Motor neuron (in vitro differentiated cells): ENCODE results near the gene AEN. TPM values are rescaled to one million over a fixed set of nuclear protein-coding genes. Genes with fewer than 3 reads are reported as not detected.
A peak's percentile ranks its signal among the peaks of the same experiment; 100 is the strongest.

Source experiments
- ATAC-seq, 8 experiments: fragments of 200-7000 bp; cut with Tn5 transposase; replicated peaks in 6 of 8; 2 replicates each; pipeline ENCODE4 v1.8.0; 2021; ENCODE audit warnings: mild to moderate bottlenecking in 8 of 8, moderate library complexity in 8 of 8
- H3K27ac ChIP-seq, 2 donors: fragments of 250-450 bp; sonication (Bioruptor Pico); 2 replicates each; pipeline ENCODE4 v1.9.0; 2021; ENCODE audit warnings: antibody characterized with exemption in 2 of 2, mild to moderate bottlenecking in 2 of 2, moderate library complexity in 1 of 2
- H3K4me1 ChIP-seq, 2 donors: fragments of 250-450 bp; sonication (Bioruptor Pico); replicated peaks in 1 of 2; 2 replicates each; pipeline ENCODE4 v1.6.1; 2021; ENCODE audit warnings: antibody characterized with exemption in 2 of 2, mild to moderate bottlenecking in 2 of 2, moderate library complexity in 1 of 2
- H3K4me3 ChIP-seq, 5 donors: fragments of 250-450 bp; sonication (Bioruptor Pico); 2 replicates each; pipeline ENCODE4 v1.9.0; 2021; ENCODE audit warnings: antibody characterized with exemption in 5 of 5, mild to moderate bottlenecking in 5 of 5, moderate library complexity in 4 of 5
- WGBS, 10 experiments: fragments of 450-650 bp; shearing (Covaris generic); methylation state at CpG; one replicate each; pipeline ENCODE4 v1.0.0; 2022; 5-methylcytosine and 5-hydroxymethylcytosine counted together
- in situ Hi-C, 9 experiments: fragments of 400-800 bp; cut with MboI; loops; one replicate each; pipeline ENCODE4 v1.15.0; 2021; ENCODE audit warnings: low sequenced_read_pairs in 9 of 9, low pct_unique_long_range_greater_than_20kb in 2 of 9; ENCODE audit not compliant: unreplicated experiment in 9 of 9
- total RNA-seq, 8 experiments: library from RNA; unstranded; fragments of 300-600 nt; gene quantifications; 2 replicates each; pipeline versions ENCODE4 v1.2.3 to v1.2.4, GENCODE V29; 2022

Gene AEN
- total RNA-seq, 8 experiments from 2014 or later: 15.0 to 65.1 (median 43.1) TPM

- WGBS, 10 experiments: 0 to 13% (median 3%) methylated on average over 1 to 12 of the region's 58 CpGs; no CpG with 5 or more reads in 6 of the 10 experiments
- H3K27ac ChIP-seq: peak overlapping the region; percentile 42 to 57
- H3K4me1 ChIP-seq: peaks cover 18 to 41% of the 10 kb centered on the region in 2 donors
- in situ Hi-C loops: loop anchor here in 3 of 9 experiments (25.0 kb wide), 1 partner anchor 118 kb away; no protein-coding TSS in a partner anchor
- peak; percentile 12 to 71 (median 30) for ATAC-seq
- H3K4me3 ChIP-seq: peak overlapping the region; percentile 50 to 67 (median 57)
These were observed 15.7 kb upstream of the AEN start for GRCh38 chr15:88605189-88606069.

GRCh38 chr15:88606070-88606794 lies 14.9 kb upstream of the AEN start:
- in situ Hi-C loops: loop anchor here in 3 of 9 experiments (25.0 kb wide), 1 partner anchor 119 kb away; no protein-coding TSS in a partner anchor
- Histone ChIP-seq H3K27ac (no peak overlapping the region), H3K4me1 (peaks cover 26 to 49% of the 10 kb centered on the region in 2 donors), H3K4me3 (peak overlapping the region; percentile 50 to 67 (median 57))
- no peak for ATAC-seq
- 9 to 41% (median 25%) methylated on average over 4 to 16 of the region's 26 CpGs for WGBS, 10 experiments

- peak in 3 of 8 experiments; percentile 12 to 26 (median 18) for ATAC-seq
- peak overlapping the region; percentile 55 to 60 for H3K27ac ChIP-seq
- peak overlapping the region; percentile 10 to 50 (median 16) for H3K4me3 ChIP-seq
- in situ Hi-C loops: loop anchor here in 3 of 9 experiments (25.0 kb wide), 1 partner anchor 121 kb away; no protein-coding TSS in a partner anchor
- H3K4me1 ChIP-seq: peaks cover 42 to 60% of the 10 kb centered on the region in 2 donors
- WGBS, 10 experiments: 0 to 22% (median 20%) methylated on average over 1 of the region's 1 CpG; no CpG with 5 or more reads in 4 of the 10 experiments
These were observed 13.2 kb upstream of the AEN start for GRCh38 chr15:88607951-88608350.

- Histone ChIP-seq H3K27ac (peak overlapping the region; percentile 55 to 60), H3K4me3 (peak overlapping the region; percentile 10 to 25 (median 12)), H3K4me1 (peaks cover 40 to 55% of the 10 kb centered on the region in 2 donors)
- WGBS, 10 experiments: 0 to 80% (median 38%) methylated on average over 1 to 3 of the region's 4 CpGs; no CpG with 5 or more reads in 1 of the 10 experiments
- ATAC-seq: no peak
- in situ Hi-C loops: loop anchor here in 3 of 9 experiments (25.0 kb wide), 1 partner anchor 121 kb away; no protein-coding TSS in a partner anchor
These were observed 12.4 kb upstream of the AEN start for GRCh38 chr15:88608607-88609181.

- in situ Hi-C loops: loop anchor here in 8 of 9 experiments (10.0 to 25.0 kb wide), 4 partner anchors 115 to 135 kb away; no protein-coding TSS in a partner anchor
- H3K27ac ChIP-seq: peak overlapping the region; percentile 55 to 67
- ATAC-seq: peak in 5 of 8 experiments; percentile 26 to 55 (median 47)
- H3K4me1 ChIP-seq: peaks cover 43 to 54% of the 10 kb centered on the region in 2 donors
- H3K4me3 ChIP-seq: peak overlapping the region; percentile 10 to 25 (median 12)
- 0 to 78% (median 0%) methylated on average over 1 to 4 of the region's 4 CpGs; no CpG with 5 or more reads in 3 of the 10 experiments for WGBS, 10 experiments
These were observed 11.6 kb upstream of the AEN start for GRCh38 chr15:88609344-88610090.

GRCh38 chr15:88610701-88611231 lies 10.4 kb upstream of the AEN start:
- ATAC-seq: peak in 1 of 8 experiments; percentile 0
- 0 to 40% (median 17%) methylated on average over 1 to 4 of the region's 4 CpGs; no CpG with 5 or more reads in 5 of the 10 experiments for WGBS, 10 experiments
- peak overlapping the region; percentile 13 to 67 for H3K27ac ChIP-seq
- in situ Hi-C loops: loop anchor here in 8 of 9 experiments (10.0 to 25.0 kb wide), 4 partner anchors 116 to 136 kb away; no protein-coding TSS in a partner anchor
- peak overlapping the region in 2 of 5 donors; percentile 10 to 25 for H3K4me3 ChIP-seq
- H3K4me1 ChIP-seq: peaks cover 55 to 63% of the 10 kb centered on the region in 2 donors

GRCh38 chr15:88612186-88612796 lies 8.8 kb upstream of the AEN start:
- no peak overlapping the region for H3K4me3 ChIP-seq
- H3K27ac ChIP-seq: no peak overlapping the region
- 0 to 85% (median 60%) methylated on average over 1 to 5 of the region's 7 CpGs; no CpG with 5 or more reads in 5 of the 10 experiments for WGBS, 10 experiments
- peaks cover 55 to 57% of the 10 kb centered on the region in 2 donors for H3K4me1 ChIP-seq
- ATAC-seq: no peak
- in situ Hi-C loops: loop anchor here in 8 of 9 experiments (10.0 to 25.0 kb wide), 4 partner anchors 117 to 137 kb away; no protein-coding TSS in a partner anchor

GRCh38 chr15:88613074-88613944 lies 7.8 kb upstream of the AEN start:
- H3K4me1 ChIP-seq: peaks cover 51 to 54% of the 10 kb centered on the region in 2 donors
- 28 to 85% (median 58%) methylated on average over 1 to 2 of the region's 7 CpGs; no CpG with 5 or more reads in 3 of the 10 experiments for WGBS, 10 experiments
- no peak overlapping the region for H3K27ac ChIP-seq
- no peak overlapping the region for H3K4me3 ChIP-seq
- in situ Hi-C loops: loop anchor here in 8 of 9 experiments (10.0 to 25.0 kb wide), 4 partner anchors 119 to 139 kb away; no protein-coding TSS in a partner anchor
- no peak for ATAC-seq

GRCh38 chr15:88615303-88616107 lies 5.6 kb upstream of the AEN start:
- no peak overlapping the region for H3K4me3 ChIP-seq
- ATAC-seq: peak in 1 of 8 experiments; percentile 22
- H3K27ac ChIP-seq: peak overlapping the region; percentile 34 to 60
- peaks cover 31 to 40% of the 10 kb centered on the region in 2 donors for H3K4me1 ChIP-seq
- in situ Hi-C loops: loop anchor here in 8 of 9 experiments (10.0 to 25.0 kb wide), 4 partner anchors 121 to 141 kb away; no protein-coding TSS in a partner anchor
- WGBS, 10 experiments: 20 to 85% (median 48%) methylated on average over 1 to 6 of the region's 11 CpGs; no CpG with 5 or more reads in 1 of the 10 experiments
